Activated CD4-positive, CD25-positive, alpha-beta regulatory T cell treated with anti-CD3 and anti-CD28 coated beads, Interleukin-2, amount 50 U/mL, for 72 hours (primary cell): ENCODE data around the gene DEUP1.
"Not testable (repeated sequence)": the region's sequence is repeated elsewhere in the genome, so short reads cannot be mapped to it uniquely, and the experiment has no call there.

ENCODE experiments used
- DNase-seq: peaks from one replicate; pipeline ENCODE4 v3.0.0; 2021

Gene DEUP1

DNA sequence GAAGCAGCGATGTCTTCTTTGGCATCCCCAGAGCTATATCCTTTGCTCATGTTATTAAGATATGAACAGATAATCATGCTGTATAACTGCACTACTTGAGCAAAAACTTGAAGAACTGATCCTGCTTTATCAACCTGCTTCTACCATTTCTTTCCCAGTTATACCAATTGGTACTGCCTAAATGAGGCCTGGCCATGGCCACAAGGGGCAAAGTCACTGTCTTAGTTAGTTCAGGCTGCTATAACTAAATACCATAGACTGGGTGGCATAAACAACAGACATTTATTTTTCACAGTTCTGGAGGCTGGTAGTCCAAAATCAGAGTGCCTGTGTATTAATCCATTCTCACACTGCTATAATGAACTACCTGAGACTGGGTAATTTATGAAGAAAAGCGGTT, 37.5 kb downstream of the DEUP1 start:
- no peak for DNase-seq

GRCh38 chr11:93370260-93370659, 39.7 kb downstream of the DEUP1 start:
- no peak for DNase-seq

DNA sequence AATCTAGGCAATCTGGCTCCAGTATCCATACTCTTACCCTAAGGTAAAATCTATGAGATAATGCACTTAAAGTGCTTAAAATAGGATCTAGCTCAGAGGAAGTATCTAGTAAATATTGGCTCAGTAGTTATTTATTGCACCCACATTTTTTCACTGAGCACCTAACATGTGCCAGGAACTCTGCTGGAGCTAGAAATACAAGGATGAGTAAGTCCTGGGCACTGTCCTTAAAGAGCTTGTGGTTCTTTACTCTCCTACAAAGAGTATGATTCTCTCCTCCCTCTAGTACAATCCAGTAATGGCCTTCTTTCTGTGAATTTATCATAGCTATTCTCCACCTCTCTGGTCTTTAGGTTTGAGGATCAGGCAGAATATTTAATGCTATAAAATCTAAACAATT, 59.2 kb downstream of the DEUP1 start:
- DNase-seq, result no peak

GRCh38 chr11:93392867-93393266, 62.3 kb downstream of the DEUP1 start:
- no peak for DNase-seq

DNA sequence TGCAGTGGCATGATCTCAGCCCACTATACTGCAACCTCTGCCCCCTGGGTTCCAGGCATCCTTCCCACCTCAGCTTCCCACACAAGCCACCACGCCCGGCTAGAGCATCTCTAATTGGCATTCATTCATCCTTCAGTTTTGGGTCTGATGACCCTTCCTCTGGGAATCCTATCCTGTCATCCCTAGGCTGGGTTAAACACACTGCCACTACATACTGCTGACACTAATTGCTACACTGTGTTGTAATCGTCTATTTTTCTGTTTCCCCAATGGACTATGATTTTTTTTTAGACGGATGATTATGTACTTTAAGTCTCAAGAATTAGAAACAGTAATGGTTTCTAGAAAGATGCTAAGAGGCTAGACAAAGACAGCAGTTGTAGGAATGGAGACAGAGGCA, 62.8 kb downstream of the DEUP1 start:
- DNase-seq, result no peak

DNA sequence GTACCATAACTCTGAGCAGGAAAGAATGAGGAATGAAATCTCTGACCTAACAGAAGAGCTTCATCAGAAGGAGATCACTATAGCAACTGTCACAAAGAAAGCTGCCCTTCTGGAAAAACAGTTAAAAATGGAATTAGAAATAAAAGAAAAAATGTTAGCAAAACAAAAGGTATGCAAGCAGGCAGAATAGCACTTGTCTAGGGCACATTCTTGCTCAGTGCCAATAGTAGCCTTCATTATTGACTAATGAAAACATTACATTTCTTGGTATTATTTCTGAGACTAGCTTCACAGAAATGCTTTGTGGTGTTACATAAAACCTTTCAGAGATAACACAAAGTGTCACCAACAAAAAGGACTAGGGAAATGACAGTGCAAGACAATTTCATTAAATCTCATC, 63.9 kb downstream of the DEUP1 start:
- DNase-seq, result no peak

DNA sequence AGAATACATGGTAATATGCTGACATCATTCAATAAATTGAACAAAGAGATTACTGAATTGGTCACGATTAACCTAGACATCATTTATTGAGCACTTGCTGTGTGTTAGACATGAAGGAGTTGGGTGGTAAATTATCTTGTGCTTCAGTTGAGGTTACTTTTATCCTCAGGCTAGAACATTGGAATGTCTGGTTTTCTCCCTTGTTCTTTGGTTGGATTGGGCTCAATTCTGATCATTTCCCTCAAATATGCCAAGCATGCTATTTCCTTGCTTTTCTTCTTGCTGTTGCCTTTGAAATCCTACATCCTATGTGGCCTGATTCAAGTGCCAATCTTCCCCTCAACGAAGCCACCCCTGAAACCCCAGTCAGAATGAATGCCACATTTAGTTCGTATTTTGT, 65.8 kb downstream of the DEUP1 start:
- no peak for DNase-seq

- DNase-seq, result no peak
Measured at GRCh38 chr11:93403930-93404329, 73.4 kb downstream of the DEUP1 start.

DNA sequence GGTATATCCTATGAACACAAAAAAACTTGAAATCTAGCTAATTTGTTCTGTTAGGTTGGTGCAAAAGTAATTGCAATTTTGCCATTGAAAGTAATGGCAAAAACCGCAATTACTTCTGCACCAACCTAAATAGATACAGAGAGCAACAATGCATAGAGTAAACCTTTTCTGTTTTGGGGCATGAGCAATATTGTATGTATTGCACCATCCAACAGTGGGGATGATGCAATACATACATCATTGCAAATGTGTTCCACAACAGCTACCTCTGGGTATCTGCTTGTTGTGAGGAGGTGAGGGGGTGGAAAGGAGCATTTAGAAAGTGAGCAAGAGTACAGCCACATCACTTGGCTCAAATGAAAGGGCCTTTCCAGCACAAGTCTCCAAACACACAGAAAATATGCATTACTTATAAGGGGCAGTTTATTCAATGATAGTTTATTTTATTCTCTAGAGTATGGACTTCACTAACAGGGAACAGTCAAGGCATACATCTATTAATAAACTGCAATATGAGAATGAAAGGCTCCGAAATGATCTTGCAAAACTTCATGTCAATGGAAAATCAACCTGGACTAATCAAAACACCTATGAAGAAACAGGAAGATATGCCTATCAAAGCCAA, 77.3 kb downstream of the DEUP1 start:
- no peak for DNase-seq

DNA sequence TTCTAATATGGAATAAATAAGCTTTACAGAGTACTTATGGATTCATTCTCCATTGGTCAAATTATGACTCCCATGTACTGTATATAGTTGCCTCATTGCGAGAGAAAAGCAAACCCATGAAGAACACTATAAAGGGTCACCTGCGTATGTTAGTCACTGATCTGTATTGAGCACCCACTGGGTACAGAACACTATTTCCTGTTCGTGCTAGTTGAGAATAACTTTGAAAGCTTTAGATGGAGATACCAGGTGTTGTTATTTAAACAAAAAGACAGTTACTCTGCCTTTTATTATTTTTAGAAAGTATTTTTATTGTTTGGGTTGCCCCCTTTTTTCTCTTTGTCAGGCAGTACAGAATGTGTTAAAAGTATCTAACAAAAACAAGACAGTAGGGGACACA, 79.9 kb downstream of the DEUP1 start:
- no peak for DNase-seq

GRCh38 chr11:93411705-93412104, 81.2 kb downstream of the DEUP1 start:
- no peak for DNase-seq

GRCh38 chr11:93432247-93432646, 101.7 kb downstream of the DEUP1 start:
- DNase-seq, result no peak

GRCh38 chr11:93443232-93443631, 112.7 kb downstream of the DEUP1 start:
- not testable (repeated sequence) for DNase-seq

DNA sequence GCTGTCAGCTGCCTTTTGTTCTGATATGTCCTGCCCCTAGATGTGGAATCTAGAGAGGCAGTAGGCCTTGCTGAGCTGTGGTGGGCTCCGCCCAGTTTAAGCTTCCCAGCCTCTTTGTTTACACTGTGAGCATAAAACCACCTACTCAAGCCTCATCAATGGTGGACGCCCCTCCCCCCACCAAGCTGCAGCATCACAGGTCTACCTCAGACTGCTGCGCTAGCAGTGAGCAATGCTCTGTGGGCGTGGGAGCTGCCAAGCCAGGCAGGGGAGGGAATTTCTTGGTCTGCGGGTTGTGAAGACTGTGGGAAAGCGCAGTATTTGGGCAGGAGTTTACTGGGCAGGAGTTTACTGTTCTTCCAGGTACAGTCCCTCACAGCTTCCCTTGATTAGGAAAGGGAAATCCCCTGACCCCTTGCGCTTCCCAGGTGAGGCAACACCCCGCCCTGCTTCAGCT, 114.1 kb downstream of the DEUP1 start:
- DNase-seq, result no peak

DNA sequence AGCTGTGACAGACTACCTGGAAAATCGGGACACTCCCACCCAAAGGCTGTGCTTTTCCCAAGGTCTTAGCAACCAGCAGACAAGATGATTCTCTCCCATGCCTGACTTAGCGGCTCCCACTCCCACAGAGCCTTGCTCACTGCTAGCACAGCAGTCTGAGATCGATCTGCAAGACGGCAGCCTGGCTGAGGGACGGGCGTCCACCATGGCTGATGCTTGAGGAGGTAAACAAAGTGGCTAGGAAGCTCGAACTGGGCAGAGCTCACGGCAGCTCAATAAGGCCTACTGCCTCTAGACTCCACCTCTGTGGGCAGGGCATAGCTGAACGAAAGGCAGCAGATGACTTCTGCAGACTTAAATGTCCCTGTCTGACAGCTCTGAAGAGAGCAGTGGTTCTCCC, 127.7 kb downstream of the DEUP1 start:
- DNase-seq, result no peak

DNA sequence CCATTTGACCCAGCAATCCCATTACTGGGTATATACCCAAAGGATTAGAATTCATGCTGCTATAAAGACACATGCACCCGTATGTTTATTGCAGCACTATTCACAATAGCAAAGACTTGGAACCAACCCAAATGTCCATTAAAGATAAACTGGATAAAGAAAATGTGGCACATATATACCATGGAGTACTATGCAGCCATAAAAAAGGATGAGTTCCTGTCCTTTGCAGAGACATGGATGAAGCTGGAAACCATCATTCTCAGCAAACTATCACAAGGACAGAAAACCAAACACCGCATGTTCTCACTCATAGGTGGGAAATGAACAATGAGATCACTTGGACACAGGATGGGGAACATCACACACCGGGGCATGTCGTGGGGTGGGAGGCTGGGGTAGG, 133.1 kb downstream of the DEUP1 start:
- not testable (repeated sequence) for DNase-seq

GRCh38 chr11:93464927-93465540, 134.5 kb downstream of the DEUP1 start:
- DNase-seq, result no peak

DNA sequence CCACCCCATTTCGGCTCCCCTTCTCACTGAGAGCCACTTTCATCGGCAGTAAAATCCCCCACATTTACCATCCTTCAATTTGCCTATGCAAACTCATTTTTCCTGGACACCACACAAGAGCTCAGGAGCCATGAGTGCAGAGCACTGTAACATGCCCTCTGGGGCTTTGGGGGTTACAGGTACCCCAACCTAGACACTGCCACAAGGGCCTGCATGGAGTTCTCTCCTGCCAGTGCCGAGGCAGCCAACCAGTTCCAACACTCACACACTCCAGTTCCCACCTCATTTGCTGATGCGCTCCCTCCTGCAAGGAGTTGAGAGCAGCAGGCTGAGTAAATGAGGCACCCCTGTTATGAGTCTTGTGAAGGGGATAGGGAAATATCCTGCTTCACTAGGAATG, 136.5 kb downstream of the DEUP1 start:
- no peak for DNase-seq

GRCh38 chr11:93468290-93468689, 137.7 kb downstream of the DEUP1 start:
- no peak for DNase-seq

DNA sequence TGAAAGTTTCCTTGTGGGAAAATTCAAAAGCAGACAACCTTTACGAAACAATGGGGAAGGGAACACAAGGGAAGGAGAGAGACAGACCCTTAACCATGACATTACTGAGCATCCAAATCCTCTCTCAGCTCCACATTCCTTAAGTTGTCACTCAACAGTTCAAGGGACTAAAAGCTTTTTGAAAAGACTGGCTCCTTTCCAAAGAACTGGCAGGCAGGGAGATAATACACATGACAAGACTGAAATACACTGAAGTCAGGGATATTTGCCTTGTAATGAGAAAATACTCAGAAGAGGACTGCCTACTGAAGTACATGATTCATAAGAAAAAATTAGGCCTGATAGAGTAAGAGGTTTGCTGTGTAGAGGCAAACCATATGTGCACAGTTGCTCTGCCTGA, 143.6 kb downstream of the DEUP1 start:
- DNase-seq, result no peak

DNA sequence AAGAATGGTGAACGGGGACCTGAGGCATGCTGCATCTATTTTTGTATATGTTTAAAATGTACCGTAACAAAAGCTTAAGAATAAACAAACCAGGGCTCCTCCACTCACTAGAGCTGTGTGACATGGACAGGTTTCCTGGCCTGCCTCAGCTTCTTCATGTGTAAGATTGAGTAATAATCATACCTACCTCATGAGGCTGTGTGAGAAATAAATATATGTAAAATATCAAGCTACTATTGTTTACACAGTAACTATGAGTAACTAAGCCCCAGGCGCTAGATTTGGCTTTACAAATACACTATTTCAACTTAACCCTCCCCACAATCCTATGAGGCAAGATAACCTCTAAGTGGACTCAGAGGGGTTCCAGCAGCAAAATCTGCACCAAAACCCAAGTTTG, 146.3 kb downstream of the DEUP1 start:
- no peak for DNase-seq

DNA sequence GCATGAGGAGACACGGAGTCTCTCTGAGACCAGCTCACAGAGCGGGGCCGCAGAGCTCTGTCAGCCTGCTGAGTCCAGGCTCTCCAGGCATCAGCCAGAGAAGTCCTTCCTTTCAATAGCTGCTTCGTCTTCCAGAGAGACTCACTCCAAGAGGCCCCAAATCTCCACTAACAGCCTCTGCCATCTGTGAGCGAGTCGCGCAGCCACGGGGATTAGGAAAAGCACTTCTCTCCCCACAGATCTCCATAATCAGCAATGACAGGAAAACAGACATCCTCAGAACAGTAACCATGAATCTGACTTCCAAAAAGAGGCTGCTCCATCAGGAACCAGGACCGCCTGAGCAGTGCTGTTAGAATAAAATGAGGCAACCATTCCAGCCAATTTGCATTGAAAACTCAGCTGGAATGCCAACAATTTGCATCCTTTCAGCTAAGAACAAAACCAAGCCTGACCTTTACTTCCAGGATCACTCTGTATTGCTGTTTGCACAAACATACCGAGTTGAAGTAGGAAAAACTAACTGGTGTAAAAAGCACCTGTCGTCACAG, 147.2 kb downstream of the DEUP1 start:
- DNase-seq, result no peak

DNA sequence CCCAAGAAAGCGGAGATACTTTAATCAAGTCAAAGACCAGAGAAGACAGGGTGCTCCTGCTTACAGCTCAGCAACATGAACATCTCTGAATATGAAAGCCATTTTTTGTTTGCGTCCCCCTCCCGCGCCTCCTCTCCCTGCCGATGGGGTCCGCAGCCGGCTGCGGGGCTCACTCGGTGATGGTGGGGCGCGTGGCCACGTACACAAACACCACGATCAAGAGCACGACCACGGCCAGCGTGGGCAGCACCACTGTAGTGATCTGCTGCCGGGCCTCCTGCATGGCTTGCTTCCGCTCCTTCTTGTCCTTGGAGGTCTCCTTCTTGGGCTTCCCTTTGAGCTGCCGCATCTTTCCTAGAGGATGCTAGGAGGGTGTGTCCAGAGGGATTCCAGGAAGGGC, 148.3 kb downstream of the DEUP1 start:
- DNase-seq, result no peak

DNA sequence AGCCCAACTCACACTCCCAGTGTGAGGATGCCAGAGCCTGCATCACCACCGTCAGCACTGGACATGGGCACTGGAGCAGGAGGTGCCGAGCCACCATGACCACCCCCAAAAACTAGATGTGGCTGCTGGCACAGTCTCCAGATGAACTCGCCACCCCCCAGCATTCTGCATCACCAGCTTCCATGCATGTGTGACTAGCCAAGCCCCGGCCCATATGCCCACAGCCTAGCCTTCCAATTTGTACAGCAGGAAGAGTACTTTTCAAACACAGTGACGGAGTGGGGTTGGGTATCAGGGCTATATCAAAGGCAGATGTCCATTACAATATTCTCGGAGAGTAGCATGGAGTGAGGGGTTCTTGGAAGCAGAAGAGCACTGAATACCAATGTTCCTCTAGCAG, 149.7 kb downstream of the DEUP1 start:
- DNase-seq, result no peak

- no peak for DNase-seq
Measured at GRCh38 chr11:93480756-93481155, 150.2 kb downstream of the DEUP1 start.
